CD4-positive, alpha-beta T cell treated with Interleukin-6 at 100 ng/mL for 8 hours (primary cell): ENCODE results near the gene ALDH1A2.
"Not testable (repeated sequence)": the region's sequence is repeated elsewhere in the genome, so short reads cannot be mapped to it uniquely, and the experiment has no call there.

ENCODE experiments used
- DNase-seq: peaks from one replicate; pipeline ENCODE4 v3.0.0-alpha.2; 2020; ENCODE audit warnings: mixed read lengths, low spot score

Gene ALDH1A2

GRCh38 chr15:58066042-58066867 lies 744 bp upstream of the ALDH1A2 start:
- peak; percentile 14 for DNase-seq

DNA sequence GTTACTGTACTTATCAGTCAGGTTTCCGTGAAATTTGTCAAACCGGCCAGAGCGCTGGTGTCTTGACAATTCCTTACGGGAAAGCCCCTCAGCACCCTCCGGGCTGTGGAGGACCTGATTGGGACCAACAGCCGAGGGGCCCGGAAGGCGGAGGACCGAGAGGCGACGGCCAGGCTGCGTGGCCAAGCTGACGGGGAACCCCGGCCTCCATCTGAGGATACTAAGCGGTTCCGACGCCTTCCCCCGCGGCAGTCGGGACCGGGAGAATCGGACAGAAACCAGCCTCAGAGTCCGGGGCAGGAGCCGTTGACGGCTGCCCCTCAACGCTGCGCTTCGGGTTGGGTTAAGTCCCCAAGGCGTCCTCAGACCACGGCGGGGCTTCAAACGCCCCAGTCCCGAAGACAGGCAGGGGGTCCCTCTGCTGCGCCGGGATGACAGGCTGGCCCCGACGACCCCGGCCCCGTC lies 499 bp downstream of the ALDH1A2 start:
- DNase-seq = no peak

DNA sequence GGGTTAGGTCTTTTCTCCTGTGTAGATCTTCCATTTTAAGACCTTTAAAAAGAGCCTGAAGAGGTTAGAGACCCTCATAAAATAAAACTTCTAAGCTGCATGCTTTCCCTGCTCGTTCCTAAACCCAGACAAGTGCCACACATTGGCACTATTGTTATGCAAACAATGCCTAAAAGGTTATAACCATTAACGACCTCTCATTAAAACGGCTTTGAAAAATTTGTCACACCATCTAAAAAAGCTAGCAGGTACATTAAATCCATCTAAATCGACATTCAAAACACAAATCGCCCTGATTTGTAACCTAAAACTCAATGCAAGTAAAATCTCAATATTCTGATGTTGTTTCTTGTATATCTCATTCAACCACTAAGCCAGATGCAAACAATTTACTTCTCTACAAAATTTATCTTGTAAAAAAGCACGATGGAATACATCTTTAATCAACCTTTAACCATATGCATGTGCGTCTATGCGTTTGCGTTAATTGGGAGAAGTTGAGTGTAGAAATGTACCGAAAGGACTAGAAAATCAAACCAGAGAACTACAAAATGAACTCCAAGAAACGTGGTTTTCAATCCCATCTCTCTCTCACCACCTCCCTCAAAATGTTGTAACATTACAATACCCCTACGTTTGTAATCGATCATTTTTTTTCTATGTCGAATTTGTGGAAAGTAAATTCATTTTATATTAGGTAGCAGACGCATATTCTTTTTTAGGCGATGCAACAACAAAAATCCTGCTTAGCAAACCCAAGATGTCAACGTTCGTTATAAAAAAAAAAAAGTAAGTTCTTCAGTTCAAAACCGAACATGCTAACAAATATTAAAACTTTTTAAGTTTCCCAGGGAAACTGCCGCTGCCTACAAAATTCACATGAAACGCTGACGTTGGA lies 1.2 kb downstream of the ALDH1A2 start:
- DNase-seq = no peak

DNA sequence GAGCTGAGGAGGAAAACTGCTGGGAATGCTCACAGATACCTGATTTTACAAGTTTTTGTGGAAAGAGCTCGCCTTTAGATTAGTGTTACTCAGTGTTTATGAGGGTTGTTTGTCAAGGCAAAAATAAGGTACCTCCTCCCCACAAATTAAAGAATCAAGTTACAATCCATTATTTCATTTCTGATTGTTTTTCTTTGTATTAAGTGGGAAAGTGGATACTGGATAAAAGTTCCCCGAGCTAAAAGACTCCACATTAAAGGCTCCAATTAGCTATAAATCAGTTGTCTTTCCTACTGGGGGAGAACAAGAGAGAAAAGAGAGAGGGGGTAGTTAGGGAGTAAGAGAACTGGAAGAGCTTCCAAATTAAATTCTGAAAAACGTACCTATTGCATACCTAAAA lies 1.9 kb downstream of the ALDH1A2 start:
- no peak for DNase-seq

- no peak for DNase-seq
Observed at GRCh38 chr15:58062983-58063382, 2.5 kb downstream of the ALDH1A2 start.

DNA sequence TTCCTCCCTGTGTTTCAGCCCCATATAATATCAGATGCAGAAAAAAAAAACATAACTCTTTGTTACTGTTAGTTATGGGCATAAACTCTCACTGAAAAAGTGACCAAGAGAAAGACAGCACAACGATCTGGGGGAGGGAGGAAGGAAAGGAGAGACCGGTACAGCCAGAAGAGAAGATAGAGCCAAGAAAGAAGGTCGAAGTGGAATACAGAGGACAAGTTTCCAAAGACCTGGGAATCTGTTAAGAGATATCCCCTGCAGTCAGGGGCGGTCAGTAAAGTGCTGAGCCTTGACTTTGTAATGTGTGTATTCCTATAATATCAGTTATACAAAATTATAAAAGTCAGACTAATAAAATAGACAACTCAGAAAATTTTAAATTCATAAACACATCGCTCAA lies 3.3 kb downstream of the ALDH1A2 start:
- no peak for DNase-seq

DNA sequence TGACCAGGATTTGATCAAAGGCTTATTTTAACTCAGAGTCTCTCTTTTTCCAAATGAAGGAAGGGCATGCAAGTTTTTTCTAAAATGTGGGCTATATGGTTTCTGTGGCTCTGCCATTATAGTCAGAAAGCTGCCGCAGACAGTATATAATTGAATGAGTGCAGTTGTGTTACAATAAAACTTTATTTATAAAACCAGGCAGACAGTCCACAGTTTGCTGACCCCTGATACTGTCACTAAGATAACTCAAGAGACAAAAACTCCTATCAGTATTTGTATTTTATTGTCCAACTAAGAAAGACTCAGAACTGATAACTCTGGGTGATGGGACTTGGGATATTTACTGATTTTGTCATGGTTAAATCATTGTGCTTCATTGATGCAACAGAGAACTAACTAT lies 4.9 kb downstream of the ALDH1A2 start:
- no peak for DNase-seq

DNA sequence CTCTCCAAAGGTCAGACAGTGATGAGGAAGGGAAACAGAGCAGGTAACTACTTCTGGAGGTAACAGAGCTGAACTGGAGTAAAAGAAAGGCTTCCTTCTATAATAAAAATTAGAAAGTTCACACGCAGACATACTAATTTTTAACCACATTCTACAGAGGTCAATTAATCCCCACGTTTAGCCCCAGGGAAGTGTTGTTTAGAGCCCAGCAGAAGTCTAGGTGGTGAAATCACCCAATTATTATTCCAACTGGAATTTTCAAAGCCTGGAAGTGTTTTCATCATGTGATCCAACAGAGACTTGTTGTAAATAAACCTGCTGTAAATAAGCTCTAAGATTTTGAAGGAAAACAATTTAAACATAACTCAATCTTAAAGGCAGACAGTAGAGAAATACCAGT lies 6.8 kb downstream of the ALDH1A2 start:
- no peak for DNase-seq

DNA sequence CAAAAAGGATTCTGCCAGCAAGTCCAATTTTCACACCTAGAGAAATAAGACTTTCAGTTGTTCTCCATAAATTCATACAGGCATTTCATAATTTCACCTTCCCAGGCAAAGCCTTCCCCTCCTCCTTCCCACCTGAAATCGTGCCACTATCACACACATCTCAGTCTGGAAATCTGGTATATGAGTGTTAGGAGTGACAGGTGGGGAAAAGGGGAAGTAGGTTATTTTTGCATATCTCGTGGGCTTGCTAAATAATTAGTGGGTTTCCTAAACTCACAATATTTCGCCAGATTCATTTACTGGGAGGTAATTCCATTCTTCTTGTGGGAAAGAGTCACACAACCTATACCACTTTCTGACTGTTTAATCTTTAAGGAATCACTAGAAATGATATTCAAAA lies 7.4 kb downstream of the ALDH1A2 start:
- no peak for DNase-seq

DNA sequence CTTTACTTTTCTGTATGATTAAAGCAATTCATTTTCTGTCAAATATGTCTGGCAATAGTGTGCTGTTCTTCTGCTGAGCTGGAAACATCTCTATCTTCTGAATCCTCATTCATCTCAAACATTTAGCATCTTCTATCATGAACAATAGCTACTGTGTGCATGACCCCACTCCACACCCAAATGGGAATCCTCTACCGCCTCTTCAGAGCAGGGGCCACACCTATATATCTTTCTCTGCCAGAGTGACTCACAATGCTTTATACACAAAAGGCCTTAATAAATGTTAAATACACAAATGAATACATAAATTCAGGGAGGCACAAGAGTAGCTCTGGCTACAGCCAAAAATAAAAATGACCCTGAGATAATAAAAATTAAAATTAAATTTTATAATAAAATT lies 8.0 kb downstream of the ALDH1A2 start:
- DNase-seq = no peak

DNA sequence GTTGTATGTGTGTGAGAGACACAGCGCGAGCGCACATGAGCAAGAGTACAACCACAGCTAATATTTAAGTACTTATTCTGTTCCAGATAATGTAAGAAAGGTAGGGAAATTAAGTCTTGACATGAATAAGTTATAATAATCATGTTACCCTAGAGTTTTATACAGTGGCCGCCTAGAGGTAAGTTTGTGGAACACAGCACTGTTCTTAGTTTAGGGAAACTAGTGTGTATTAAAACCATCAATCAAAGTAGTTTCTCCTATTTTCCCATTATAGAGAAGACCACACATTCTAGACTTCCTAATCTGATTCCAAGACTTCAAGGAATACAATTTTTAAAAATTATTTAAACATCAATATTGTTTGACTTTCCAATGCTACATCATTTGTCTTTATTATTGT lies 9.5 kb downstream of the ALDH1A2 start:
- DNase-seq = no peak

DNA sequence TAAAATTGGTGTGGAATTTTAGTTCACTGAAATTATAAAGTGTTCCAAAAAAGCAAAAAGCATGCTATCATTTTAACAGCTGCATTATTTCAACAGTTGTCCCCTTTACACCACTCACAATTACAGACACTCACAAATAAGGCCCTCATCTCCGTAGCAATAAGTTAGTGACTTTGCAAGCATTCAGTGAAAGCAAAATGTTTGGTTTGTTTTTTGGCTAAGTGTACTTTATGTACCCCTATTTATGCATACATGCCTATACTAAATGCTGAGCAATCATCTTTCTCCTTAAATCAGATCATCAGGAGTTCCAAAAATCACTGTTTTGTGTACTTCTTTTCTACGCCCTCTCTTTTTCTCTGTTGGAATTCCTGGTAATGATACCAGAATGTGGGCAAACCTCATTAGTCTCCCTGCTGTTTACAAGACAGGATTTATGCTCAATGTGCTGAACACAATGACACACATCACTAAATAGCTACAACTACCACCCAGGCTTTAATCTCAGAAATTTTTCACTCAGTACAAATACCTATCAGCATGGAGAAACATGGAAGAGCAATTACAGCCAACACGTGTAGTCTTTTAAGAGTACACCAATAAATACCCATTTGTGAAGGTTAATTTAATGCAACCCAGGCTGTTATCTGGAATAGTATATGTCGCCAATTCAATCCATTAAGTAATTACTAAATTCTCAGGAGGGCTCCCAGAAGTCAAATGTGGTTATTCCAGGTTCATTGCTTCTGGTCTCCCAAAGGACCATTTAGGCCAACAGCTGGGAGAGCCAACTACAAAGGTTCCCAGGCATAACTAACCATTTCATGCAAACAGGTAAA lies 12.0 kb downstream of the ALDH1A2 start:
- DNase-seq = no peak

- no peak for DNase-seq
Observed at GRCh38 chr15:58052334-58052733, 13.2 kb downstream of the ALDH1A2 start.

DNA sequence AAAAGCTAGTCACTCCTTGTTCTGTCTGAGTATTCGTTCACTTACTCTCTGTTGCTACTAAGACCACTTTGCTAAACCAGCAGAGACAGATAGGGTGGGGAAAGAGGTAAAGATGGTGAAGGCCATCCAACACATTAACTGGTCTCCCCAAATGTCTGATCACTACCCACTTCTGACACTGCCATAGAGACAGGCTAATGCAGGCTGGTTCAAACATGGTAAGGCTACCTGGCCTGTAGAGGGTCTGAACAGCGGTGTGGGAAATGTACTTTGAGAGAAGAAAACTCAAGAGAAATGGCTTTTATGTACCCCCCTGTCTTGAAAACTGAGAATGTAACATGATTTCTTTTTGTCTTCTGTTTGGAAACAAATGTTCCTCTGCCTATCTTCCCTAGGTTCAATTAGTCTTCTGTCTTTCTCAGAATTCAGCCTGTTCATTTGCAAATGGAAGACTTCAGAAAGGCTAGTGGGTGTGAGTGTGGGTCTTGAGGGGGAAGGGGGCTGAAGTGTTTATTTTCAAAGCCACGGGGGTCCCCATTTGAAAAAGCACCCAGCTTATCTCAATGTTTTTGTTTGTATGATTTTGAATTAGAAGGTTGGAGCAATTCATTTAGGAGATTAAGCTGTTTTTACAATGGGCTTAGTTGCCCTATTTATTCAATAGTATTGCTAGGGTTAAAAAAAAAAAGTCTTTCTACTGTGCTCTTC lies 15.8 kb downstream of the ALDH1A2 start:
- DNase-seq = no peak

- no peak for DNase-seq
Observed at GRCh38 chr15:58048261-58048660, 17.2 kb downstream of the ALDH1A2 start.

GRCh38 chr15:58047149-58047548 lies 18.4 kb downstream of the ALDH1A2 start:
- DNase-seq = no peak

- no peak for DNase-seq
Observed at GRCh38 chr15:58046467-58046866, 19.0 kb downstream of the ALDH1A2 start.

- not testable (repeated sequence) for DNase-seq
Observed at GRCh38 chr15:58045376-58045775, 20.1 kb downstream of the ALDH1A2 start.

GRCh38 chr15:58044551-58044950 lies 21.0 kb downstream of the ALDH1A2 start:
- no peak for DNase-seq

DNA sequence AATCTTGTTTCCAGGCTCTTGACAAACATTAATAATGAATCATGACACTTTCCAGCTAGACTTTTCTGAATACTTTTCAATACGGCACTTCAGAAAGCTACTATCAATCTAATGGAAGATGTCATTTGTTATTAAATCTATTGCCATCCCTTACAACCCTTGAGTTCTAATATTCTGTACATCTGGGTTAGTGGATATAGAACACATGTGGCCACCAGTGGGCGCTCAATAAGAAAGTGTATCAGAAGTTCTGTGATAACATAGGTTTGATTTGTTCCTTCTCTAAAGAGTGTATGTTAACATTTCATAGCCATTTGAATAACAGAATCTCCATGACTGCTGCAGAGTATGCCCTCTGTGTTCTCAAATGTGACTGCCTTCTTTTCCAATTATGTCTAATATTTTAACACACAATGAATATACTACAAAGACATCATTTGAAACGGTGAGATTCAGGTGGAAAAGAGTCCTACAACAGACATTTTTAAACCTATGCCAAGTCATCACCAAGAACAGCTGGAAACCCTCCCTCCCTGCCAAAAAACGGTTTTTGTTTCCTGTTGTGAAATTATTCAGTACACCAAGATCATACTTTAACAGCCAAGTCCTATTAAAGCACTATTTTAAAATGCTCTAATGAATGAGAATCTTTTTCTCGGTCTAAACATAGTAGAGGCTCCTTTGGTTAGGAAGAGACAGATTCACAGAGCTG lies 22.2 kb downstream of the ALDH1A2 start:
- DNase-seq = no peak

DNA sequence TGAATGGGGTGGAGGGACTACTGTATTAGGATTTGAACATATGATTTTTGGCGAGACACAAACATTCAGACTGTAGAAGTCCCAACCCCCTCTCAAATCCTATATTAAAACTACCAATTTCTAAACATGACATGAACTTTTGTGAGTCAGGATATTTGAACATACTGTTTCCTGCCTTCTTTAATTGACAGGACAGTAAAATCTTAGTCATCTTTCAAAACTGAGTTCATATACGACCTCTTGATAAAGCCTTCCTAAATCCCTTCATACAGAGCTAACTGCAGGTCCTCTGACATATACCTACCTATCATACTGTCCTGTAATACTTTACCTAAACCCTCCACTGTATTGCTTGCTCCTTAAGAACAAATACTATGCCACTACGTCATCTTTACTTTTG lies 23.5 kb downstream of the ALDH1A2 start:
- no peak for DNase-seq
